Naive B cell (primary cell): ENCODE data around the gene RNF217. TPM values are rescaled to one million over a fixed set of nuclear protein-coding genes. Genes with fewer than 3 reads are reported as not detected.
A peak's percentile ranks its signal among the peaks of the same experiment; 100 is the strongest.

Experiments used
- ATAC-seq, 2 donors: fragments of 150-1000 bp; cut with Tn5 transposase; 2 replicates each; pipeline ENCODE4 v1.10.0; 2021; ENCODE audit warnings: low read depth in 2 of 2, mild to moderate bottlenecking in 2 of 2, moderate library complexity in 2 of 2
- DNase-seq: peaks from one replicate; pipeline ENCODE4 v3.0.0; 2022
- H3K27ac Mint-ChIP-seq, 6 donors: one replicate each; pipeline ENCODE4 v1.8.0; 2020 to 2022; ENCODE audit warnings: mild to moderate bottlenecking in 6 of 6, mixed read lengths in 6 of 6, moderate library complexity in 5 of 6, inconsistent platforms in 2 of 6
- H3K27me3 Mint-ChIP-seq, 3 donors: one replicate each; pipeline ENCODE4 v1.8.0; 2021 to 2022; ENCODE audit warnings: mixed read lengths in 3 of 3, mild to moderate bottlenecking in 1 of 3
- H3K36me3 Mint-ChIP-seq, 2 donors: one replicate each; pipeline ENCODE4 v1.8.0; 2020 to 2022; ENCODE audit warnings: mixed read lengths in 2 of 2, inconsistent platforms in 1 of 2, mild to moderate bottlenecking in 1 of 2
- H3K4me1 Mint-ChIP-seq, 3 donors: one replicate each; pipeline ENCODE4 v1.8.0; 2020 to 2022; ENCODE audit warnings: mixed read lengths in 3 of 3, inconsistent platforms in 1 of 3, mild to moderate bottlenecking in 1 of 3, moderate library complexity in 1 of 3
- H3K4me3 Mint-ChIP-seq, 8 donors: one replicate each; pipeline ENCODE4 v1.8.0; 2020 to 2022; ENCODE audit warnings: mild to moderate bottlenecking in 8 of 8, mixed read lengths in 8 of 8, moderate library complexity in 8 of 8, inconsistent platforms in 2 of 8
- H3K9me3 Mint-ChIP-seq, 7 donors: one replicate each; pipeline ENCODE4 v1.8.0; 2020 to 2022; ENCODE audit warnings: mixed read lengths in 7 of 7, mild to moderate bottlenecking in 5 of 7, inconsistent platforms in 2 of 7, moderate library complexity in 1 of 7
- polyA plus RNA-seq, 6 donors: library from polyadenylated mRNA; unstranded; fragments of 300-500 nt; fragmentation: Illumina TruSeq; gene quantifications; one replicate each; pipeline ENCODE4 v1.2.3, GENCODE V29; 2021; ENCODE audit warnings: low read depth in 6 of 6

RNF217 gene
- polyA plus RNA-seq, 6 donors from 2014 or later, result not detected

DNA sequence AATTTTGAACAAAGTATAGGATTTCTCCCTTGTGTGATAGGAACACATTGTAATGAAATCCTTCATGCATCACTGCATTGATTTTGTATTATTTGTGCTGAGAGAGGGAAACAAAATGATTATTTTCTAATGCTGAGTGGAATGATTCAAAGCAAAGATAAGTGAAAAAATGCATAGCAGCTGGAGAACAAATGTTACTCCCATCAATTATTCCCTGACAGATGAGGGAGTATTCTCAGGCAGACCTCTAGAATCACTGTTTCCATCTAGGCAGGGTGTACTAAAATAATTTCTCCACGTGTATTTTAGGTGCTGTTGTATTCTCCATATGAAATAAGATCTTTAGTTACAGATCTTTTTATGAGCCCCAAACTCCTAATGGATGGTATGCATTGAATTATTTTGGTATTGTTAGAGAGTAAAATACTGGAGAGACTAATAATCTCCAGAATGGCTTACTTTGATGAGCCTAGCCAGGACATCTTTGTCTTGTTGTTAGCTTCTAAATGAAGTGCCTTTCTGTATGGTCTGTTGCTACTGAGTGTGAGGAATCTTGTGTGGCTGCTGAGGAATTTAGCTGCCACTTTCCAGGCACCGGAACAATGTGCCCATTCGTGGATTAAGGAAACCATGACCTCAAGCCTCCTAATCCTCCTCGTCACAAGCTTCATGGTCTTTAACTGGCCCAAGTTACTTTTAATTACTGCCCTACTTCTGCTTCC, 39.6 kb downstream of the RNF217 start:
- Mint-ChIP-seq H3K9me3 (peaks cover 0 to 8% (median 1%) of the 10 kb centered on the region in 7 donors), H3K4me1 (peaks cover 0 to 7% (median 0%) of the 10 kb centered on the region in 3 donors), H3K27ac (no peak overlapping the region), H3K36me3 (no peaks in the 10 kb centered on the region), H3K27me3 (no peaks in the 10 kb centered on the region), H3K4me3 (no peak overlapping the region)
- ATAC-seq, result no peak
- no peak for DNase-seq

DNA sequence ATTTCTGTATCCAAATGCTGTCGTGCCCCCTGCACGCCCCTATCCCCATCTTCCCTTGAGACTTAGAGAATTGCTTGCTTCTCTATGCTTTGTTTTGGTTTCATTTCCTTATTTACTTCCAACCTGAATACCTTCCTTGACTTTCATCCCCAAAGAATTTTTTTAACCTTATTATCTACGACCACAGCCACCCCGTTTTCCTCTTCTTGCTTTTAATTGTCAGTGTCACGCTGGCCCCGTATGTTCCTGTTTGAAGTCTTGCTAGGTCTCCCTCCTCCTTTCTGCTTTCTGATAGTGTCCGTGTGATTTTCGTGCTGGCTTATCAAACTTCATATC, 40.1 kb downstream of the RNF217 start:
- peaks cover 0 to 7% (median 0%) of the 10 kb centered on the region in 3 donors for H3K4me1 Mint-ChIP-seq
- peaks cover 0 to 11% (median 2%) of the 10 kb centered on the region in 7 donors for H3K9me3 Mint-ChIP-seq

DNA sequence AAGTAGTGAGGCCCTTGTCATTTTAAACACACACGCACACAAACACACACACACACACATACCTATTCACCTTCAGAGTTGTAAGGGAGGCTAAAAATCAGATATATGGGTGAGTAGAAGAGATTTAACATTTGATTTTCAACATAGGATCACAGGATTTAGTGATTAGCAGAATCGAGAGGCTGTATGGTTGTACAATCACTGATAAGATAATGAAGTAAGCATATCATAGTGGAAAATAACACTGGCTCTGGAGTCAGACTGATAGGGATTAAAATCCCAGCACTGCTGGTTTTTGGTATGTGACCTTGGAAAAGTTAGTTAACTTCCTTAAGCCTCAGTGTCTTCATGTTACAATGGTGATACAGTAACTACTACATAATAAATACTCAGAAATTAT, 40.8 kb downstream of the RNF217 start:
- Mint-ChIP-seq H3K4me1 (peaks cover 0 to 7% (median 0%) of the 10 kb centered on the region in 3 donors), H3K4me3 (no peak overlapping the region), H3K27me3 (no peaks in the 10 kb centered on the region), H3K9me3 (peaks cover 0 to 14% (median 3%) of the 10 kb centered on the region in 7 donors), H3K27ac (no peak overlapping the region), H3K36me3 (no peaks in the 10 kb centered on the region)
- no peak for ATAC-seq
- DNase-seq, result no peak

More for the DNA sequence above, 40.1 kb downstream of the RNF217 start:
- H3K36me3 Mint-ChIP-seq, result no peaks in the 10 kb centered on the region
- no peak overlapping the region for H3K27ac Mint-ChIP-seq
- ATAC-seq (no peak), DNase-seq (no peak)
- H3K4me3 Mint-ChIP-seq, result no peak overlapping the region
- H3K27me3 Mint-ChIP-seq, result no peaks in the 10 kb centered on the region

DNA sequence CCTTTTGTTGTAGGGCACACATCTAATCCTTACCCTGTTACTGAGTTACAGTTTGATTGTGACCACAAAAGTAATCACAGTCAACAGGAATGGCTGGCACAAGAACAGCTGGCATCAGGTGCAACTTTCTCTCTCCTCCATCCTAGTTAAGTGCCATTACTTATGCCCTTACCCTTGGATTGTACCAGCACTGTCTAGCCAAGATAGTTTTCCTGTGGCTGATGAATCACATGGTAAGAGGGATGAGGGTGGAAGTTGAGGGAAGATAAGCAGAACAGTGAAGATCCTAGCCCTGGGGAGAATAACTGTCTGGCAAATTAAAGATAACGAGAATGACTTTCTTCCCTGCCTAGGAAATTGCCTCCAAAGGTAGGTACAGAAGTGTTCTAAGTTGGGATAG, 42.0 kb downstream of the RNF217 start:
- H3K27ac Mint-ChIP-seq, result no peak overlapping the region
- H3K36me3 Mint-ChIP-seq, result no peaks in the 10 kb centered on the region
- peaks cover 0 to 7% (median 0%) of the 10 kb centered on the region in 3 donors for H3K4me1 Mint-ChIP-seq
- no peaks in the 10 kb centered on the region for H3K27me3 Mint-ChIP-seq
- H3K9me3 Mint-ChIP-seq, result peaks cover 0 to 14% (median 3%) of the 10 kb centered on the region in 7 donors
- DNase-seq (no peak), ATAC-seq (no peak)
- H3K4me3 Mint-ChIP-seq, result no peak overlapping the region

DNA sequence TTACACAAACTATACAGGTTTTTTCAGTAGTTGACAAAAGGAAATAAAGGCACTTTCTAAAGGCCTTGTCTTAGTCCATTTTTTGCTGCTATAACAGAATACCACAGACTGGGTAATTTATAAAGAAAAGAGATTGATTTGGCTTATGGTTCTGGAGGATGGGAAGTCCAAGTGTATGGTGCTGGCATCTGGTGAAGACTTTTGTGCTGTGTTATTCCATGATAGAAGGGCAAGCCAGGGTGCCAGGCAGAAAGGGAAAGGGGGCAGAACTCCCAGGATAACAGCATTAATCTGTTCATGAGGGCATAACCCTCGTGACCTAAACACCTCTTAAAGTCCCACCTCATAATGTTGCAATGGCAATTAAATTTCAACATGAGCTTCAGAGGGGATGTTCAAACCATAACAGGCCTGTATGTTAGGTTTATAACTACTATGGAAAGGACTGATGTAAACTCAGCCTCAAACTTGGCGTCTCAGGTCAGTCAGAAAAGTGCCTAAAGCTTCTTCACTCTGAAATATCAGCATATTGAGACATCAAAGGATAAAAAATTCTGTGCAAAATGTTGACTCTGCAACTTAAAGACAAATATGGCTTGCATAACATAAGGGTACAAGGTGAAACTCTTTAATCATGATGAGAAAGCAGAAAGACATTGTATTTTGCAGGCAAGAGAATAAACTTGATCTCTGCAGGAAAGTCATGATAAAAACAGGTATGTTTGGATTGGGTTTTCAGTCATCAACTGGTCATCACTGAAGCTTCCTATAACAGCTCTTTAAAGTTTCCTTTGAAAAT, 42.8 kb downstream of the RNF217 start:
- H3K27me3 Mint-ChIP-seq, result no peaks in the 10 kb centered on the region
- H3K27ac Mint-ChIP-seq, result no peak overlapping the region
- H3K36me3 Mint-ChIP-seq, result no peaks in the 10 kb centered on the region
- peaks cover 0 to 7% (median 0%) of the 10 kb centered on the region in 3 donors for H3K4me1 Mint-ChIP-seq
- DNase-seq, result no peak
- no peak for ATAC-seq
- H3K4me3 Mint-ChIP-seq, result no peak overlapping the region
- H3K9me3 Mint-ChIP-seq, result peaks cover 0 to 14% (median 3%) of the 10 kb centered on the region in 7 donors

DNA sequence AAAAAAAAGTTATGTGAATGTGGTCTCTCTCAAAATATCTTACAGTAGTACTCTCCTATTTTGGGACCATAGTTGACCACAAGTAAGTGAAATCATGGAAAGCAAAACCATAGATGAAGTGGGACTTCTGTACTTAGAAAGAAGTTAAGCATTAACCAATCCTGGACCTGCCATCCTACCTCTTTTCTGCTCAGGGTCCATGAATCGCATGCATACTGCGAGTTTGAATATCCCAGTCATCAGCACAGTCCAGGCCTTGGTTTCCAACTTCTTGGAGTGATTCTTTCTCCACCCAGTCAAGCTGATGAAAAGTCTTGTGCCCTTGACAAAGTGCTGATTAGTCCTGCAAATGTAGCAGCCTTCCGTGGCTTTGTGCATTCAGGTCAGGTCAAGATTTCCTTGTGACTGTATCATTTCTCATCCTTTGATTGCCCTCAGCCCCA, 46.0 kb downstream of the RNF217 start:
- H3K4me3 Mint-ChIP-seq, result no peak overlapping the region
- H3K27ac Mint-ChIP-seq, result peak overlapping the region in 1 of 6 donors; percentile 61
- H3K9me3 Mint-ChIP-seq, result peaks cover 0 to 14% (median 3%) of the 10 kb centered on the region in 7 donors
- H3K4me1 Mint-ChIP-seq, result no peaks in the 10 kb centered on the region
- DNase-seq (no peak), ATAC-seq (no peak)
- H3K36me3 Mint-ChIP-seq, result no peaks in the 10 kb centered on the region
- no peaks in the 10 kb centered on the region for H3K27me3 Mint-ChIP-seq

DNA sequence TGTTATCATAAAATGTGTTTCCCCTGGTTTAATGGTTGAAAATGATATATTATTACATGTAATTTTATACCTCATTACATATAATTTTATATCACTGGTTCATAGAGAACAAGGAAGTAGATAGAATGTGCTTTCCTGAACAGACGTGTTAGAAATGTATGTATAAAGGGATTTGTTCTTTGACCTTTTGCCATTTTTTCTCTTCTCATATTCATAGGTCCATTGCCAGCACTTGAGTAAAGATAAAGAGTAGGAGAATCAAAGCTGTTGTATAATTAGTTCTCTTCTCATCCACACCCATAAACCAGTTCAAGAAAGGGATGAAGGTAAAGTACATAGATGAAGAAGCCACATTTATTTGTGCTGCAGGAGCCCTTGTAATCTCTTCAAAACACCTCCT, 46.7 kb downstream of the RNF217 start:
- DNase-seq (no peak), ATAC-seq (no peak)
- Mint-ChIP-seq H3K4me1 (no peaks in the 10 kb centered on the region), H3K27ac (no peak overlapping the region), H3K9me3 (peaks cover 0 to 14% (median 3%) of the 10 kb centered on the region in 7 donors), H3K27me3 (no peaks in the 10 kb centered on the region), H3K36me3 (no peaks in the 10 kb centered on the region), H3K4me3 (no peak overlapping the region)

DNA sequence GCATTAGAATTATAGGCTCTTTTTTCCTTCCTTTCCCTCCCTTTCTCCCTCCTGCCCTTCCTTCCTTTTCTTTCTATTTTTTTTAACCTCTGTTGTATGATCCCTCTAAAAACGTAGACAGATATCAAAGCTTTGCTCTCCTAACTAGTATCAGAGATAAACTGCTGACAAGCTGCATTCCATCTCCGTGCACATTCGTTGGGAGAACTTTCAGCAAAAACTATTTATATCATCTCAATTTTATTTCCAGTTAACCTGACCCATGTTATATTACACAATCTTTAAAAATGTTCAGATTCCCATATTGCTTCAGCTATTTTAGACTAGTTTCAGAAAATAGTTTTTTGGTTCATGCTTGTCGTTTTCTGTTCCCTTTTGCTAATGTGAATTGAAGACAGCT, 47.3 kb downstream of the RNF217 start:
- H3K4me1 Mint-ChIP-seq, result no peaks in the 10 kb centered on the region
- DNase-seq, result no peak
- H3K27me3 Mint-ChIP-seq, result no peaks in the 10 kb centered on the region
- H3K27ac Mint-ChIP-seq, result peak overlapping the region in 1 of 6 donors; percentile 58
- no peak overlapping the region for H3K4me3 Mint-ChIP-seq
- no peak for ATAC-seq
- H3K9me3 Mint-ChIP-seq, result peaks cover 0 to 14% (median 3%) of the 10 kb centered on the region in 7 donors
- no peaks in the 10 kb centered on the region for H3K36me3 Mint-ChIP-seq

DNA sequence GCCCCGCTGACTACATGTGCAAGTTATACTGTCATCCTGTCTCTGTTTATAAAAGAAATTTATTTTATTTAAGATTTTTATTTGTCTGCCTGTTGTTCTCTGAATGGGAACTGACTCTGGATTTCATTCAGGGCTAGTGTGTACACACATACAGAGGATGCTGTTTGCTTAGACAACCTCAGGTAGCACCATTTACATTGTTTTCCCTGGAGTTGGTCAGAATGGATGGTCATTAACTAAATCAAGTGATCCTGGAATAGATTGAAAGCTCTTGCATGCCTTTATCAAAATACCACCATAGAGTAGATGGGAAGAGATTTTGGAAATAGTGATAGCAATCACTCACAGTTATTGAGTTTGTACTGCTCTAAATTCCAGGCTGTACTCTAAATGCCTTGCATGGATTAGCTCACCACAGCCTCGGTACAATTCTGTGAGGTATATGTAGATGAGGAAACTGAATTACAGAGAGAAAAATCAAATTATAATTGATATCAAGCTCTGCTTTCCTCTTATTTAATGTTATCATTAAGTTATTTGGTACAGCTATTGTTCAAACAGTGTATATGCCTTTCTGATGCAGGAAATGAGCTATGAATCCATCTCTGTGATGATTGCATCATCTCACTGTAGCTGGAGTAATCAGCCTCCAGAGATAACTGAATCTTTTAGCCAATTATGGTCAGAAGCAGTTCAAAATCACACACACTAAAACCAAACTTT, 51.9 kb downstream of the RNF217 start:
- no peak overlapping the region for H3K27ac Mint-ChIP-seq
- H3K9me3 Mint-ChIP-seq, result no peaks in the 10 kb centered on the region
- no peak for ATAC-seq
- no peaks in the 10 kb centered on the region for H3K27me3 Mint-ChIP-seq
- no peak for DNase-seq
- no peaks in the 10 kb centered on the region for H3K36me3 Mint-ChIP-seq
- H3K4me3 Mint-ChIP-seq, result no peak overlapping the region
- H3K4me1 Mint-ChIP-seq, result no peaks in the 10 kb centered on the region

DNA sequence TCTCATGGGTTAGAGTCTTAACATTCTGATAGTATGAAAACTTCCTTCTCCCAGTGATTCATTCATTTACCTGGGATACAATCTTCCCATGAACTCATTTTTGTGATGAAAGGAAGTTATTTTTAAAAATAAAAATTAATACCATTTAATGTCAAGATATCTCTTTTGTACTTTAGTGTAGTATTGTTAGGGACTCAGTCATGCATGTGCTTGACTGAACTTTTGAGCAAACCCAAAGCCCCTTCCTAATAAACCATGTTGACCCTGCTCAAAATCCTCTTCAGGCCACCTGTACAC, 52.4 kb downstream of the RNF217 start:
- Mint-ChIP-seq H3K27ac (peak overlapping the region in 1 of 6 donors; percentile 38), H3K9me3 (no peaks in the 10 kb centered on the region), H3K4me3 (no peak overlapping the region), H3K4me1 (no peaks in the 10 kb centered on the region), H3K36me3 (no peaks in the 10 kb centered on the region), H3K27me3 (no peaks in the 10 kb centered on the region)
- no peak for ATAC-seq
- no peak for DNase-seq

DNA sequence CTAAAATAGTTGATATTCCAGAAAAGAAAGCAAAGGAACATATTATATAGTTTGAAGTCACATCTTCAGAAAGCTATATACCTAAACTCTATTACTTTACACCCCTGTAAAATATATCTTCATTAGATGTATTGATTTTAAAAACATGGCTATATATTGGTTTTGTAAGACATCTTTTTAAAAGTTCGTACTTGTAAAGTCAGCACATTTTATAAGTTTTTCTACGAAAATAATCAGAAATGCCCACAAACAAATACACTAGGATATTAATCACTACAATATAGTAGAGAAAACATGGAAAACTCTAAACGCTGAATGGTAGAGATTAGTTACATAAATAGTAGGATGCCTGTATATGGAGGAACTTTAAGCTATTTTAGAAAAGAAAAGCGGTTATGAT, 52.9 kb downstream of the RNF217 start:
- Mint-ChIP-seq H3K9me3 (no peaks in the 10 kb centered on the region), H3K27me3 (no peaks in the 10 kb centered on the region), H3K36me3 (no peaks in the 10 kb centered on the region), H3K4me3 (no peak overlapping the region), H3K27ac (no peak overlapping the region), H3K4me1 (no peaks in the 10 kb centered on the region)
- ATAC-seq (no peak), DNase-seq (no peak)

DNA sequence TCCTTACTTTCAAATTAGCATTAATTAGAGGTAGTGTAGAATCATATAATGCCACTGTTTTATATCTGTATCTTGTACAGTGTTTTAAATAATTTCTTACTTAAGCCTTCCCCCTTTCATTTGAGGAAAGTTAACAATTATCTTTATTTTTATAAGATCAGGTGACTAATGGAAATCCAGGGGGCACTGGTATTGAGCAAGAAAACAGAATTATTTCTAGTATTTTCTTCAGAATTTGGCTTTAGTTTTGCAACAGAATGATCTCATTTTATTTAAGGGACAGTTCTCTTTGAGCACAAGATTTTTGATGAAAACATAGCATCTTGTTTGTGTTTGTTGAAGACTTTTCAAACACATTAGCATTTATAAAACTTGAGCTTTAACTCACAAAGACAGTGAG, 55.9 kb downstream of the RNF217 start:
- no peaks in the 10 kb centered on the region for H3K27me3 Mint-ChIP-seq
- no peak overlapping the region for H3K4me3 Mint-ChIP-seq
- no peaks in the 10 kb centered on the region for H3K36me3 Mint-ChIP-seq
- H3K9me3 Mint-ChIP-seq, result no peaks in the 10 kb centered on the region
- H3K4me1 Mint-ChIP-seq, result no peaks in the 10 kb centered on the region
- DNase-seq, result no peak
- no peak for ATAC-seq
- H3K27ac Mint-ChIP-seq, result no peak overlapping the region

DNA sequence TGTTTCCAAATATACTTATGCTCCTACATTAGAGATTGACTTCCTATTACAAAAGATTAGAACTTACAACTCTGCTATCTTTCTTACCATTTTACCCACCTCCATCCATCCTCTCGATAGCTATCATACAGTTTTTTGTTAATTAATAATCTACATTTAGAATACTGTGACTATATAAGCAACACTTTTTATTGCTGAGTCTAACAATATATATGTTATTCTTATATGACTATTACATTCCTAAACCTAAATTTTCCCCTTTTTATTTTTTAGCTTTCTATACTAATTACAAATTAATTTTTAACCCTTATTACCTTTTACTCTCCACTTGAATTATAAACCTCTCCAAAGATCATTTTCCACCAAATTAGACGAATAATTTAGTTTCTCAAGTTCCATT, 57.0 kb downstream of the RNF217 start:
- ATAC-seq (no peak), DNase-seq (no peak)
- Mint-ChIP-seq H3K27ac (peak overlapping the region in 1 of 6 donors; percentile 66), H3K36me3 (no peaks in the 10 kb centered on the region), H3K4me1 (no peaks in the 10 kb centered on the region), H3K4me3 (no peak overlapping the region), H3K9me3 (no peaks in the 10 kb centered on the region), H3K27me3 (no peaks in the 10 kb centered on the region)

DNA sequence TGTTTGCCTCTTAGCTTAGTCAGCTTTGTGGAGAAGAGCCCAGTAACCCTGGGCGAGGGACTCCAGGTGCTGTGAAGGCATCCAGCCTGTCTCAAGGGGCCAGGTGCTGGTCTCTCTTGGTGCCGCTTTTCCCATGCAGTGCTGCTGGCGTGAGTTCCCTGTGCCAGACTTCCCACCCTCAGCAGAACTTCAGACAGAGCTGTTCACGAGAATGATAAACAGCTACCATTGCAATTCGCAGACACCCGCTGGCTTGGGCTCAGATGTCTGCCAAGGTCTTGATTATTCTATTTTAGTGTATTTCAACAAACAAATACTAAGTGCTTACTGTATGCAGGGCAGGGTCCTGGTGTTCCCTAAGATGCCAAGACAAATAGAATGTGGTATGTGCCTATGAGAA, 57.7 kb downstream of the RNF217 start:
- Mint-ChIP-seq H3K27ac (no peak overlapping the region), H3K4me3 (no peak overlapping the region), H3K4me1 (no peaks in the 10 kb centered on the region), H3K9me3 (no peaks in the 10 kb centered on the region), H3K36me3 (no peaks in the 10 kb centered on the region), H3K27me3 (no peaks in the 10 kb centered on the region)
- no peak for DNase-seq
- ATAC-seq, result no peak
